HEK293 (cell line): ENCODE data around the gene HDAC7.

ENCODE experiments used
- CTCF ChIP-seq: fragments of 450-650 bp; formaldehyde crosslinking; IDR thresholded peaks from 2 replicates; pipeline ENCODE4 v1.5.1; 2016; ENCODE audit warnings: missing biosample characterization, missing genetic modification characterization
- KLF1 ChIP-seq: fragments of 450-650 bp; formaldehyde crosslinking; IDR thresholded peaks from 2 replicates; pipeline ENCODE4 v1.5.1; 2016; ENCODE audit warnings: missing biosample characterization, missing genetic modification characterization
- PATZ1 ChIP-seq: fragments of 450-650 bp; formaldehyde crosslinking; IDR thresholded peaks from 2 replicates; pipeline ENCODE4 v1.5.1; 2016; ENCODE audit warnings: missing biosample characterization, missing genetic modification characterization
- ZFHX2 ChIP-seq: fragments of 450-650 bp; formaldehyde crosslinking; conservative IDR thresholded peaks from 2 replicates; pipeline ENCODE4 v1.5.1; 2016; ENCODE audit warnings: missing biosample characterization, missing genetic modification characterization
- ZNF274 ChIP-seq, 2 experiments: fragments of 200-500 bp in 1 of 2; fragments of 450-650 bp in 1 of 2; sonication (Bioruptor generic) in 1 of 2; formaldehyde crosslinking in 1 of 2; IDR thresholded peaks; 2 replicates each; pipeline versions ENCODE4 v1.5.1 to v1.6.1; 2014 to 2016; ENCODE audit warnings: borderline replicate concordance in 1 of 2, inconsistent platforms in 1 of 2, low read length in 1 of 2, missing biosample characterization in 1 of 2, missing genetic modification characterization in 1 of 2
- ZNF335 ChIP-seq: fragments of 450-650 bp; formaldehyde crosslinking; conservative IDR thresholded peaks from 2 replicates; pipeline ENCODE4 v1.5.1; 2016; ENCODE audit warnings: missing biosample characterization, missing genetic modification characterization
- ZNF660 ChIP-seq: fragments of 450-650 bp; IDR thresholded peaks from 2 replicates; pipeline ENCODE4 v1.5.1; 2018; ENCODE audit warnings: missing biosample characterization, mild to moderate bottlenecking, missing genetic modification characterization
- ZNF776 ChIP-seq: fragments of 450-650 bp; formaldehyde crosslinking; IDR thresholded peaks from 2 replicates; pipeline ENCODE4 v1.5.0; 2017; ENCODE audit warnings: missing biosample characterization, missing genetic modification characterization, borderline replicate concordance
- ZNF791 ChIP-seq: fragments of 450-650 bp; formaldehyde crosslinking; IDR thresholded peaks from 2 replicates; pipeline ENCODE4 v1.5.1; 2016; ENCODE audit warnings: missing biosample characterization, missing genetic modification characterization

GRCh38 chr12:47757840-47758583, 61.7 kb downstream of the HDAC7 start:
- TF ChIP-seq CTCF (tag by site-specific recombination) (no peak), ZNF274 (IDR thresholded peaks at IDR 0.05; ENCODE audit: low read length) (no peak), ZNF274 (tag by site-specific recombination; IDR thresholded peaks at IDR 0.05; ENCODE audit: borderline replicate concordance) (no peak), ZFHX2 (tag by site-specific recombination) (no peak), ZNF776 (no peak), ZNF335 (tag by site-specific recombination) (no peak), ZNF660 (tag by site-specific recombination) (no peak), ZNF791 (tag by site-specific recombination) (no peak), PATZ1 (no peak), KLF1 (tag by site-specific recombination) (no peak)
